K562 (cell line): ENCODE measurements around the gene MND1. TPM values are rescaled to one million over a fixed set of nuclear protein-coding genes. Genes with fewer than 3 reads are reported as not detected.
A peak's percentile ranks its signal among the peaks of the same experiment; 100 is the strongest.

Experiments used
- ATAC-seq: fragments of 200-7000 bp; cut with Tn5 transposase; 3 replicates; pipeline ENCODE4 v1.9.1; 2020; ENCODE audit warnings: moderate library complexity
- BruUV-seq: library from RNA; stranded (reverse); fragments of 400-500 nt; replicated peaks from 2 replicates; lab custom pipeline; 2021; lab: Mats Ljungman, UMichigan
- CTCF ChIA-PET: fragments of 300-600 bp; formaldehyde crosslinking; extraction: SDS; loops from one replicate; lab custom pipeline; 2021; ENCODE audit warnings: low intra/inter-chr PET ratio; lab: Yijun Ruan, JAX
- POLR2A ChIA-PET: fragments of 300-600, 350-650 bp; sonication (Branson Sonifier 250); formaldehyde crosslinking; extraction: SDS; loops from one replicate; lab custom pipeline; 2021; ENCODE audit warnings: antibody characterized with exemption, inconsistent platforms; lab: Yijun Ruan, JAX
- DNase-seq, 4 experiments: peaks; one replicate each; pipeline versions ENCODE4 v3.0.0 to v3.0.0-alpha.2; 2011 to 2018; ENCODE audit warnings: low spot score in 3 of 4, mixed read lengths in 3 of 4; ENCODE audit errors: extremely low read depth in 1 of 4
- FAIRE-seq: peaks from 2 replicates; lab custom pipeline; 2011; peaks lifted over from hg19 to GRCh38; lab: Jason Lieb, UNC
- H2AFZ ChIP-seq: 2 replicates; pipeline ENCODE4 v1.6.0; 2011; ENCODE audit warnings: low read depth, low read length, control low read depth, inconsistent platforms
- H3K27ac ChIP-seq: fragments of 200-600 bp; 3 replicates; pipeline ENCODE4 v1.8.0; 2011; ENCODE audit warnings: low read depth, mild to moderate bottlenecking, control low read depth, inconsistent platforms, low read length, moderate library complexity, mixed read lengths; ENCODE audit errors: extremely low read depth
- H3K27me3 ChIP-seq, 2 experiments: fragments of 300-600 bp in 1 of 2; 2 replicates in 1 of 2; 3 replicates in 1 of 2; pipeline versions ENCODE4 v1.6.0 to v1.8.0; 2011; ENCODE audit warnings: inconsistent platforms in 2 of 2, low read length in 2 of 2, mild to moderate bottlenecking in 1 of 2, mixed read lengths in 1 of 2, moderate library complexity in 1 of 2; ENCODE audit not compliant: control insufficient read depth in 2 of 2, insufficient read depth in 2 of 2
- H3K36me3 ChIP-seq: fragments of 300-600 bp; 3 replicates; pipeline ENCODE4 v1.8.0; 2011; ENCODE audit warnings: mild to moderate bottlenecking, low read length, inconsistent platforms; ENCODE audit not compliant: control insufficient read depth, insufficient read depth
- H3K4me1 ChIP-seq, 2 experiments: fragments of 200-600 bp in 1 of 2; replicated peaks in 1 of 2; 2 replicates in 1 of 2; 3 replicates in 1 of 2; pipeline versions ENCODE4 v1.5.1 to v1.8.0; 2011; ENCODE audit warnings: inconsistent platforms in 2 of 2, low read length in 2 of 2, mild to moderate bottlenecking in 1 of 2, mixed read lengths in 1 of 2, moderate library complexity in 1 of 2; ENCODE audit not compliant: control insufficient read depth in 2 of 2, insufficient read depth in 2 of 2
- H3K4me2 ChIP-seq: 2 replicates; pipeline ENCODE4 v1.6.1; 2011; ENCODE audit warnings: low read length, control low read depth, inconsistent platforms, mixed read lengths; ENCODE audit not compliant: insufficient read depth
- H3K4me3 ChIP-seq: fragments of 200-600 bp; sonication (generic), shearing (Covaris generic); 2 replicates; pipeline ENCODE4 v1.5.1; 2016; ENCODE audit warnings: control low read depth, inconsistent platforms
- H3K79me2 ChIP-seq: fragments of 200-600 bp; 3 replicates; pipeline ENCODE4 v1.8.0; 2011; ENCODE audit warnings: low read length, inconsistent platforms; ENCODE audit not compliant: control insufficient read depth, insufficient read depth
- H3K9ac ChIP-seq, 2 experiments: 2 replicates each; pipeline versions ENCODE4 v1.6.0 to v1.6.1; 2011; ENCODE audit warnings: low read depth in 2 of 2, low read length in 2 of 2, control low read depth in 1 of 2, inconsistent platforms in 1 of 2, mild to moderate bottlenecking in 1 of 2, mixed read lengths in 1 of 2; ENCODE audit not compliant: insufficient read depth in 1 of 2
- H3K9me1 ChIP-seq: one replicate; pipeline ENCODE4 v1.6.0; 2011; ENCODE audit warnings: inconsistent platforms, mild to moderate bottlenecking, low read length, moderate library complexity; ENCODE audit not compliant: control insufficient read depth, insufficient read depth
- H3K9me3 ChIP-seq: replicated peaks from 2 replicates; pipeline ENCODE4 v1.5.1; 2011; ENCODE audit warnings: low read depth, low read length, inconsistent platforms; ENCODE audit not compliant: control insufficient read depth, insufficient read depth
- H4K20me1 ChIP-seq: replicated peaks from 2 replicates; pipeline ENCODE4 v1.6.1; 2011; ENCODE audit warnings: low read length, inconsistent platforms, mixed read lengths; ENCODE audit not compliant: control insufficient read depth, insufficient read depth
- CREM ChIP-seq: IDR thresholded peaks from 2 replicates; pipeline ENCODE4 v1.6.1; 2014; ENCODE audit warnings: antibody characterized with exemption, low read depth
- ELF4 ChIP-seq: fragments of 450-650 bp; formaldehyde crosslinking; IDR thresholded peaks from 2 replicates; pipeline ENCODE4 v1.4.0; 2022; ENCODE audit warnings: missing genetic modification characterization
- HEY1 ChIP-seq: fragments of 250-450 bp; sonication (Bioruptor Pico); IDR thresholded peaks from 2 replicates; pipeline ENCODE4 v1.5.0; 2020; ENCODE audit warnings: mild to moderate bottlenecking, moderate library complexity, borderline replicate concordance
- KDM1A ChIP-seq, 2 experiments: fragments of 450-650 bp; IDR thresholded peaks; 2 replicates each; pipeline ENCODE4 v1.6.1; 2016; ENCODE audit warnings: mild to moderate bottlenecking in 2 of 2
- SOX6 ChIP-seq: fragments of 450-650 bp; IDR thresholded peaks from 2 replicates; pipeline ENCODE4 v1.6.1; 2014; ENCODE audit warnings: mild to moderate bottlenecking
- THAP7 ChIP-seq: fragments of 250-450 bp; sonication (Bioruptor Pico); IDR thresholded peaks from 2 replicates; pipeline ENCODE4 v1.5.0; 2021
- ZNF609 ChIP-seq: sonication (generic); formaldehyde crosslinking; IDR thresholded peaks from 2 replicates; pipeline ENCODE4 v1.8.1; 2023; ENCODE audit warnings: missing genetic modification reagents, mild to moderate bottlenecking, borderline replicate concordance
- WGBS: fragments of 100-300 bp; shearing (Covaris generic); methylation state at CpG from one replicate; pipeline ENCODE4 v1.1.6; 2016; ENCODE audit warnings: low coverage, mixed read lengths; ENCODE audit not compliant: insufficient coverage; ENCODE audit errors: missing lambda C conversion rate; 5-methylcytosine and 5-hydroxymethylcytosine counted together
- in situ Hi-C: fragments of 300-500 bp; cut with MboI; formaldehyde crosslinking; loops from 4 replicates; pipeline ENCODE4 v1.15.0; 2018; ENCODE audit warnings: inconsistent platforms, mixed read lengths
- intact Hi-C: fragments of 100-400 bp; cut with micrococcal nuclease; formaldehyde crosslinking; loops from 2 replicates; pipeline ENCODE4 v1.14.2; 2022
- polyA plus RNA-seq, 8 experiments: library from polyadenylated mRNA; depleted of rRNA in 4 of 8; stranded (reverse) in 5 of 8; unstranded in 3 of 8; fragments of >200 nt; fragmentation: Nextera tagmentation in 2 of 8; fragmentation: Illumina TruSeq in 1 of 8; extraction: Ambion mirVana in 2 of 8; extraction: Trizol in 1 of 8; gene quantifications; 2 replicates each; pipeline versions ENCODE4 v1.2.1 to v1.2.3, GENCODE V29; 2011 to 2014; ENCODE audit warnings: inconsistent platforms in 1 of 8, missing spikeins in 1 of 8
- total RNA-seq, 7 experiments: library from RNA; depleted of rRNA in 6 of 7; stranded (reverse); fragments of >200 nt in 6 of 7; fragmentation: Illumina TruSeq in 2 of 7; extraction: Trizol in 2 of 7; gene quantifications; 2 replicates each; pipeline versions ENCODE4 v1.2.1 to v1.2.3, GENCODE V29; 2011 to 2021; ENCODE audit warnings: low replicate concordance in 1 of 7
- TF ChIP-seq, protein P1 (sequence below): sonication (generic); formaldehyde crosslinking; IDR thresholded peaks from 2 replicates; pipeline ENCODE4 v1.9.0; 2022; ENCODE audit warnings: mild to moderate bottlenecking, missing genetic modification reagents

Gene MND1
- total and polyA plus RNA-seq, 9 of the 15 experiments (the other 6 are each of a cell fraction or from before 2014, with no cell fraction given), result 35.3 to 94.1 (median 59.9) TPM

- Histone ChIP-seq H4K20me1 (peaks cover 11% of the 10 kb centered on the region), H3K9ac (no peak overlapping the region), H3K27ac (no peak overlapping the region), H3K36me3 (peaks cover 29% of the 10 kb centered on the region), H3K79me2 (peaks cover 70% of the 10 kb centered on the region), H3K9me1 (no peaks in the 10 kb centered on the region), H3K4me1 (peaks cover 16 to 32% of the 10 kb centered on the region in 2 experiments; a peak in 3 of 5 replicates), H2AFZ (no peak overlapping the region), H3K9me3 (no peaks in the 10 kb centered on the region), H3K27me3 (no peaks in the 10 kb centered on the region), H3K4me2 (peak overlapping the region; percentile 45), H3K4me3 (no peak overlapping the region)
- BruUV-seq, result no TSS peak
- intact Hi-C loops, result loop anchor here (5.0 to 10.0 kb wide), 3 partner anchors 65 to 405 kb away; partner anchors contain the start of gene TMEM131L
- ChIA-PET CTCF (no interaction called here), POLR2A (interaction anchor here (0.6 to 1.9 kb wide), 4 partner anchors 15 to 583 kb away, joined by 3 to 6 read pairs (median 4); no protein-coding TSS in a partner anchor)
- TF ChIP-seq HEY1 (CRISPR knock-in tag) (no peak), THAP7 (CRISPR knock-in tag) (no peak), KDM1A (IDR thresholded peaks at IDR 0.05) (peak in 1 of 2 experiments; percentile 34; a peak in 1 of 4 replicates)
- ATAC-seq (no peak), DNase-seq (no peak), FAIRE-seq (no peak)
- in situ Hi-C loops, result loop anchor here (5.0 kb wide), 1 partner anchor 225 kb away; no protein-coding TSS in a partner anchor
Measured at GRCh38 chr4:153347117-153347516, 2.6 kb downstream of the MND1 start.

GRCh38 chr4:153348006-153348405 is 3.5 kb downstream of the MND1 start:
- Histone ChIP-seq H3K27me3 (no peaks in the 10 kb centered on the region), H3K4me3 (no peak overlapping the region), H3K9me1 (no peaks in the 10 kb centered on the region), H3K4me2 (peak overlapping the region; percentile 45), H3K9ac (no peak overlapping the region), H3K36me3 (peaks cover 37% of the 10 kb centered on the region), H3K4me1 (peaks cover 16 to 29% of the 10 kb centered on the region in 2 experiments; a peak in 3 of 5 replicates), H4K20me1 (peaks cover 11% of the 10 kb centered on the region), H3K27ac (0 out of 3 replicates have a peak overlapping the region, but pooled peaks have one; percentile 23), H3K79me2 (peaks cover 74% of the 10 kb centered on the region), H2AFZ (no peak overlapping the region), H3K9me3 (no peaks in the 10 kb centered on the region)
- FAIRE-seq (peak; percentile 51), ATAC-seq (peak; percentile 2; the same call in 1 of the 3 replicates), DNase-seq (peak; percentile 51 to 63 (median 60))
- BruUV-seq, result no TSS peak
- intact Hi-C loops (loop anchor here (5.0 to 10.0 kb wide), 3 partner anchors 64 to 404 kb away; partner anchors contain the start of gene TMEM131L), in situ Hi-C loops (loop anchor here (5.0 kb wide), 1 partner anchor 224 kb away; no protein-coding TSS in a partner anchor)
- 8% methylated on average over 4 of the region's 4 CpGs for WGBS
- POLR2A ChIA-PET, result interaction anchor here (0.6 to 1.0 kb wide), 4 partner anchors 13 to 763 kb away, joined by 3 to 6 read pairs (median 3); no protein-coding TSS in a partner anchor
- CTCF ChIA-PET, result no interaction called here
- TF ChIP-seq ZNF609 (no peak), KDM1A (IDR thresholded peaks at IDR 0.05) (peak; percentile 20 to 62; a peak in 3 of 4 replicates), CREM (no peak), SOX6 (0 out of 2 replicates have a peak, but pooled peaks have one; percentile 26), ELF4 (CRISPR knock-in tag) (no peak)
- TF ChIP-seq, protein P1, sequence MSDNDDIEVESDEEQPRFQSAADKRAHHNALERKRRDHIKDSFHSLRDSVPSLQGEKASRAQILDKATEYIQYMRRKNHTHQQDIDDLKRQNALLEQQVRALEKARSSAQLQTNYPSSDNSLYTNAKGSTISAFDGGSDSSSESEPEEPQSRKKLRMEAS (CRISPR knock-in tag), result no peak
